HTERT RPE-1 (cell line): ENCODE data around the gene DOK6.

Source experiments
- in situ Hi-C: fragments of 300-500 bp; cut with MboI; formaldehyde crosslinking; loops from 4 replicates; pipeline ENCODE4 v1.14.3; 2020; ENCODE audit warnings: low sequenced_read_pairs

DOK6 gene

DNA sequence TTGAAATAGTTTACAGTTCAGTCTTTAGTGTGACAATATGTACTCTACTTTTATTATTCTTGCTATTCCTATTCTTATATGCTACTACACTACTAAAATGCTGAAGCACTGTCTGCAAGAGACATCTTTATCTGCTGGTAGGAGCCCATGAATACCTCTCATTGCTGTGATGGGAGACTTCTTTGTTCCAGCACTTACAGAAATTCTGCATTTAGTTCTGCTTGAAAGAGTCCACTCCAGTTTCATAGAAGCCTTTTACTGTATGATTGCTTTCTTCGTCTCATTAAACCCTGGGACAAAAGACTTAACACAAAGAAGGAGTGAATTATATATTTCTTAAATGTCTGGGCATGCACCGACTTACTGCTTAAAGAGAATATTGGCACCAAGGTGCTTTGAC is 274.3 kb downstream of the DOK6 start:
- in situ Hi-C loops = no loop called here

DNA sequence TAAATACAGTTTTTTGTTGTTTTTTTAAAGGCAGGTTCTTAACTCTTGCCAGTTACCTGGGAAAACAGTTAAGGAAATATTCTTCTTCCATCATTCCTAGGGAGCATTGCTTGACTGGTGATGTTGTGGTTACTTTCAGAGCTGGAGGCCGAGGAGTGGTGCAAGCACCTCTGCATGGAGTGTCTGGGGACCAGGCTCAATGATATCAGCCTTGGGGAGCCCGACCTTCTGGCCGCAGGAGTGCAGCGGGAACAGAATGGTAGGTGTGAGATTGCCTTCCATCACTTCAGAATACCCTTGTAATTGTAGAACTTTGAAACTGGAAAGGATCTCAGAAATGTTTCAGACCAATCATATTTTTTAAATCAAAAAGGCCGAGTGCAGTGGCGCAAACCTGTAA is 276.9 kb downstream of the DOK6 start:
- in situ Hi-C loops = no loop called here

- in situ Hi-C loops = no loop called here
Observed at GRCh38 chr18:69680123-69680522, 279.4 kb downstream of the DOK6 start.

- in situ Hi-C loops = no loop called here
Observed at GRCh38 chr18:69683176-69683575, 282.5 kb downstream of the DOK6 start.

GRCh38 chr18:69684789-69685188 is 284.1 kb downstream of the DOK6 start:
- in situ Hi-C loops = no loop called here

DNA sequence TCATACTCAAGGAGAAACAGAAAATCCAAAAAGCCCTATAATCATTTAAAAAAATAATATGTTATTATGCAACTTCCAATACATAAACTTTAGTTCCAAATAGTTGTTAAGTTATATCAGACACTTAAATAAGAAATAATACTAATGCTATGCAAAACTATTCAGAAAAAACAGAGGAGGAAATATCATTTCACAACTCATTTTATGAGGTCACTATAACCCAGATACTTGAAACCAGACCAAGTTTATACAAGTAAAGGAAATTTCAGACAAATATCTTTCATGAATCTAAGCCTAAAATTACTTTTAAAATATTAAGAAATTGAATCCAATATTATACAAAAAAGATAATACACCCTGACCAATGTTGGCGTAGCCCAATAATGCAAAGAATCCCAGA is 286.2 kb downstream of the DOK6 start:
- in situ Hi-C loops = no loop called here

GRCh38 chr18:69689121-69689759 is 288.6 kb downstream of the DOK6 start:
- in situ Hi-C loops = no loop called here

DNA sequence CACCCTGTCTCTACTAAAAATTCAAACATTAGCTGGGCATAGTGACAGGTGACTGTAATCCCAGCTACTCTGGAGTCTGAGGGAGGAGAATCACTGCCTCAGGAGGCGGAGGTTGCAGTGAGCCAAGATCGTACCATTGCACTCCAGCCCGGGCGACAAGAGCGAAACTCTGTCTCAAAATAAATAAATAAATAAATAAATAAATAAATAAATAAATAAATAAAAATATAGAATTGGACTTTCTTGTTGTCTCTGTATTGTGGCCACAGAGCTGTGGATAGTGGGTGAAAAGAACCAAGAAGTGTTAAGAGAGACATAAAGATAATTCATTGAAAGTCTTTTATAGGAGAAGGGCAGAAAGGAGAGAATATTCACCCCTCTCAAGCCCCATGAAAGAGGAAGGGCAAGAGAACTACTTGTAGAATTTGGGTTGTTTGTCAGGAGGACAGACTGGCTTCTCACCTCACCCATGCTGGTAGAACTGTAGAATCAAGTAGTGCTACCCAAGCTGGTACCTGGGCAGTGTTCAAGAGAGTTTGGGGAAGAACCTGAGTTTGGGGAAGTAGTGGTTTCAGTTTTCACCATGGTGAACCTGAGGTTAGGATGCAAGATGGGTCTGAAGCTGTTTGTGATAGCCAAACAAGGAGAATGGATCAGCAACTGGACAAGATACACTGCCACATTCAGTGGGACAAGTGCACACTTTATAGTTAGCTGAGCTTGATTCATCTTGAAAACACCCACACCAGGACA is 290.5 kb downstream of the DOK6 start:
- in situ Hi-C loops = no loop called here

DNA sequence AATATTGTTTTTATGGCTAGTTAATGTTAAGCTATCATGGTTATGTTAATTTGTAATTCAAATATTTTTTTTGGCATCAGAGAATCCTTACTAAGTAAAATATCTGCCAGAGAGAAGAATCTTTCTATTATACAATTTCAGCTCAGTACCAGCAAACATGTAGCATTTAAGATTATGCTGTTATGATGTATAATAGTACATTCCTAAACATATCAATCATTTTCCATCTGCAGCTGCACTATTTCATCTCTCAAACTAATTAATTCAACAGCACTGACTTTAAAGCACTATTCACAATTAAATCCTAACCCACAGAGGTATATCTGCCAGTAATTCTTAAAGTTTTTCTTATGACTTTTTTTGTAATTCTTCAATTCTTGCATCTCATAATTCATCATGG is 296.4 kb downstream of the DOK6 start:
- in situ Hi-C loops = no loop called here

- in situ Hi-C loops = no loop called here
Observed at GRCh38 chr18:69697689-69698088, 297.0 kb downstream of the DOK6 start.

- in situ Hi-C loops = no loop called here
Observed at GRCh38 chr18:69701305-69701704, 300.6 kb downstream of the DOK6 start.

GRCh38 chr18:69703461-69703860 is 302.8 kb downstream of the DOK6 start:
- in situ Hi-C loops = no loop called here

DNA sequence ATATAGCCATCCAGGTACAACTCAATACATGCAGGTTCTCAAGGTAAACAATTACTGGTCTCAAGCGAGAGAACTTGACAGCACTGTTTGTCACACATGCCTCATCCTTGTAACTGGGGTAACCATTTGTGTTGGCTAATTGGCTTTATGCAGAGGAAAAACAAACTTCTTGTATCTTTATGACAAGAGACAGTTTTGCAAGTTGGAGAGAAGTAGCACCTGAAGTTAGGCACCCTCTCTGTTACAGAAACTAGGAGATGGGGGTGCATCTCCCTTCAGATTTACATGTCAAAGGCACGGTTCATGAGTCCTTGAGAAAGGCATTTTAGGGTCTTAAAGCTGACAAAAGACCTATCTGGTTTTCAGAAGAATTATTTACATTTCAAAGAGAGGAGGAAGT is 305.3 kb downstream of the DOK6 start:
- in situ Hi-C loops = no loop called here

DNA sequence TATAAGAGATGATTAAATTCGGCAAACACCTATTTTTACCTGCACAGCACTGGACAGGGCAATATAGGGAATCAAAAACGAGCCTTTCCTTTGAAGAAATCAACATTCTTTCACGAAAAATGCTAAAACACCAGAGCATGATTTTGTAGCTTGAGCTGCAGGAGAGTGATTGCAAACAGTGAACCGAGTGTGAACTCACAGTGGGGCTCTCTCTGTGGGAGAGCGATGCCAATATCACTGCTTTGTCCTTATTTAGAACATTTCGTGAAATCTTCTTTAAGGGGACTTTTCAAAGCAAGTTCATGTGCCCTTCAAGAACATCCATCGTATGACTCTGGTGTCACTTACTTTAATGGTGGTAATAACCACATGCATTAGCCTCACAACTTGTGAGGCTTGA is 308.2 kb downstream of the DOK6 start:
- in situ Hi-C loops = no loop called here

- in situ Hi-C loops = no loop called here
Observed at GRCh38 chr18:69715191-69715795, 314.6 kb downstream of the DOK6 start.

DNA sequence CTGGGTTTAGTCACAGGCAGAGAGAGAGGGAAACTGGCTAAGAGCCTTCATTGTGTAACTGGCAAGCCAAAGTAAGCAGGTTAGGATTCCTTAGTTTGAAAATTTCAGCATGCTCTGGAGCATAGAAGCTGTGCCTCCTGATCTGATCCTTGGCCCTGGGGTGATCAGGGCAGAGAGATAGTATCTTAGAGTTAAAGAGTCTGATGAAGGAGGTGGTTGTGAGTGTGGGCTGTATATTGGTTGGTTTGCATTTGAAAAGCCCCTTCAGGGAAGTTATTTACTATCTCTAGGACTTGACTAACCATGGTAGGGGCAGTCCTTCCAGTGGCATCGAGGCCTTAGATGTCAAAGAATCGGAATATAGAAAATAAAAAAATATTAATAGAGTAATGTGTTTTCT is 316.9 kb downstream of the DOK6 start:
- in situ Hi-C loops = no loop called here

- in situ Hi-C loops = no loop called here
Observed at GRCh38 chr18:69718912-69719547, 318.3 kb downstream of the DOK6 start.

DNA sequence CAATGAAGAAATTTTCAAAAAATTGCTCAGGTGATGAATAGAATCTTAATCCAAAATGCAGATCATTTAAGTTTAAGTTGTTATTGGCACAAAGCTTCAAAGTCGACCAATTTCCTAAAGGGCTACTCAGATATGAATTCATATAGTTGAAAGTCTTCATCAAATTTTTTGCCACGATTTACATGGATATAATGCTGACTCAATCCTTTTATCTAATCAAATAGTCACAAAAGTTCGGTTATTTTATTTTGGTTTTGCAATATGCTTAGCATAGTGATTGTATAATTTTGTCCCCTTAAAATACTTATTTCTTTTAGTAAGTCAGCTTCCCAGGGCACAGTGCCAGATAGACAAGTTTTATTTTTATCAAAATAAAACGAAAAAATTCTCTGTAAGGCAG is 319.7 kb downstream of the DOK6 start:
- in situ Hi-C loops = no loop called here

DNA sequence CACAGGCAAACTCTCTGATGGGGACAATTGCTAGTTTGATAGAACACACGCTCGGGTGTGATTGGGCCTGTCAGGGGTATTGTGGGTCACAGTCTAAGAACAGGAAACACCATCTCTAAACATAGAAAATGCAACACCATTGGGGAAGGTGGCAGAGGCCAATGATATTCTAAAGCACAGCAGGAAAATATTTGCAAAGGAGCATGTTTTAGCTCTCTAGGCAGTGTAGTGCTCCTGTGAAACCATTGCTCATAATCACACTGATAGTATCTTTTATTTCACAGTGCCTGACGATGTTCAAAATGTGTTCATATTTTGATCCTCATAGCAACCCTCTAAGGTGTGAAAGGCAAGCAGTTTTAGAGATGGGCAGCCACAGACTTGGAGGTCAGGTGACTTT is 322.7 kb downstream of the DOK6 start:
- in situ Hi-C loops = no loop called here

DNA sequence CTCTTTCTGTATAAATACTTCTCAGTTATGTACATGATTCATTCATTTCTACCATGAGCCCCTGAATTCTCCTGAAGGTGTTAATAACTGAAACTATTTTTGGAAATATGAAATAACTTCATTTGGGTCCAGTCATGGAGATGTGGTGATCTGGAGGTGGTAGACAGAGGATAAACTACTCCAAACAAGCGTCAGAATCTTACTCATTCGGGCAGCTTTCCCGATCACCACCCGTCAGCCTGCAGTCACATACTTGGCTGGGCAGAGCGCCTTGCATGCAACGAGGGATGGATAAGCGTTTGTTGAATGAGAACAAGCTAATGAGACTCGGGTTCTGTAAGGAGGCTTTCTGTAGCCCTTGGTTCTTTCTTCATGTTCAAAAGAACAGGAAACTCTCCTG is 324.3 kb downstream of the DOK6 start:
- in situ Hi-C loops = no loop called here

DNA sequence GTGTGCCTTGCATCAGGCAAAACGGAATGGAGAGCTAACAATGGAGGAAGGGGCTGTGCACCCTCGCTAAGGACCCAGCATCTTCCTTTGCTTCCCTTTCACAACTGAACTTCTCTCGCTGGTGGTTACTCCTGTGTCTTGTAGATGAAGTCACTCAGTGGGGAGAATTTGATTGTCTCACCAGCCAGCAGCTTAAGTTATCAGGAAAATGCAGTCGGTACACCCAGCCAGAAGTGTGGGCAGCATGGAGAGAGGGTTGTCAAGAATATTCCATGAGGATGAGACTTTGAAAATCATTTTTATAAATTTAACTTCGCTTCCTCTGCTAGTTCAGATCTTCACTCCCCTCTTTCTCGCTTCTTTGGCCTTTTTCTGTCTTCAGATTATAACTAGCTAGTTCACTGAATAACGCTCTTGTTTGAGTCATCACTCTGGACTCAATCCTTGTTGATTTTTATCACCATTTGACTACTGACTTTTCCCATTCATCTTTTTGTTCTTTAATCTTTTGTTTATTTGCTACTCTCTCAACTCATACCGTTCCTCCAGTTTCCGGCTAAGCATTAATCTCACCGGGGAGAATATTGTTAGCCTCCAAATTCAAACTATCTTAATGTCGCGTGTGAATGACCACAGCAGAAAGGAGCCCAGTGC is 325.3 kb downstream of the DOK6 start:
- in situ Hi-C loops = no loop called here
